ENCODE measurements around the gene ULK4.
"Not testable (repeated sequence)": the region's sequence is repeated elsewhere in the genome, so short reads cannot be mapped to it uniquely, and the experiment has no call there.

ULK4 gene

GRCh38 chr3:41956574-41956973 is 5.3 kb downstream of the ULK4 start:
- DNase-seq, result no peak

DNA sequence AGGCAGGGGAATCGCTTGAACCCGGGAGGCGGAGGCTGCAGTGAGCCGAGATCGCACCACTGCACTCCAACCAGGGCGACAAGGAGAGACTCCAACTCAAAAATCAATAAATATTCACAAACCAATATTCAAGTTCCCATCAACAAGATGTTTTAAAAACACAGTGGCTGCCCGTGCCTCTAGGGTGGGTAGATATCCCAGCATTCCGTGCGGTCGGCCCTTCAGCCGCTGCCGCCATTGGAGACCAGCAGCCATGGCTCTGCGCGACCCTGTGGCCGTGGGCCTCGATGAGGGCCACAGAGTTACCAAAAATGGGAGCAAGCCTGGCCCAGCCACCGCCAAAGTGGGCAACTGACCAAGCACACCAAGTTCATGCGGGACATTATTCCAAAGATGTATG is 6.7 kb downstream of the ULK4 start:
- no peak for DNase-seq

- DNase-seq, result no peak
These were observed 18.5 kb downstream of the ULK4 start for GRCh38 chr3:41943311-41943843.

DNA sequence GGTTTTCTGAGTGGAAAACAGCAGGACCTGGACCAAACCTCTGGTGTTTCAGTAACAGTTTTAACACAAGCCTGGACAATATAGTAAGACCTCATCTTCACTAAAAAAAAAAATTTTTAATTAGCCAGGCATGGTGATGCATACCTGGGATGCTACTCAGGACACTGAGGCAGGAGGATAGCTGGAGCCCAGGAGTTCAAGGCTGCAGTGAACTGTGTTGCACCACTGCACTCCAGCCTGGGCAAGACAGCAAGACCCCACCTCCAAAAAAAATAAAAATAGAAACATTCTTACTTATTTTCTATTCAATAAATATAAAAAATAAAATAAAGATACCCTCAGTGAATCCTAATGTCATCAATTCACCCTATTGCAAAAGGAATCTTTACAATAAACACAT is 21.5 kb downstream of the ULK4 start:
- DNase-seq, result no peak

- no peak for DNase-seq
These were observed 25.5 kb downstream of the ULK4 start for GRCh38 chr3:41936384-41936783.

GRCh38 chr3:41933154-41933676 is 28.7 kb downstream of the ULK4 start:
- no peak for DNase-seq

- DNase-seq, result no peak
These were observed 29.4 kb downstream of the ULK4 start for GRCh38 chr3:41932464-41932863.

DNA sequence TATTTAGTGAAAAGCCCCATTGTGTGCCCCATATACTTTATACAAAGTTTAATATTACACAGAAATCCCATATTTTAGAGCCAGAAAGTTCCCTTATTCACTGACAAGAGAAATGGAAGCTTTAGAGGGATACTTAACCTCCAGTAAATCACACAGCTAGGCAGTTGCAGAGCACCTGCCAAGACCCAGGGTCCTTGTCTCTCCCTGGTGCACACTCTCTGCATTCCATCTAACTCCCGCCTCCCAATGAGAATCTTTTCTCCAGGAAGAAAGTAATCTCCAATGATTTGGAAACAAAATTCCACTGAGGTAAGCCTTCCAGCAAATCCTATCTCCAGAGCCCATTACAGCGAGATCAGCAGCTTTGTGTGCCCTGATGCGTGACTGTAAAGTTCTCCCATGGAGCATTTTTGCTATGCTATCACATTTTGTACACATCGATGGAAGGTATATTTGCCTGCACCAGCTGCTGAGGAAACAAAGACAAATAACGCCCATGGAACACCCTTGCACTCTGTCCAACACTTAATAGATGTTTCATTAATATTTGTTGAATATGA is 41.4 kb downstream of the ULK4 start:
- DNase-seq, result no peak

- no peak for DNase-seq
These were observed 46.5 kb downstream of the ULK4 start for GRCh38 chr3:41915353-41915752.

DNA sequence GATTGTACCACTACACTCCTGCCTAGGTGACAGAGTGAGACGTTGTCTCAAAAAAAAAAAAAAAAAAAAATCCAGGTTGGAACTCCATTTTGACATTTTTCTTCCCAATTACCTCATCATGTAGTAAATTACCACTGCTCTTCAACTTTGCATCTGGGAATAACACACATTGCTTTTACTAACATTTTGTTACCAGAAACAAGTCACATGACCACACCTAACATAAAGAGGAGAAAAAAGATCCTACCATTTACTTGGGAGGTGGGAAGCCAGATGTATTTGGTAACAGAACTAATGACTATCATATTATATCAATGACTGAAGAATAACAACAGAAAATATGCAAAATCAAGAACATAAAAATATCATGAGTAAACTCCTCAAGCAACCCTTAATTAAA is 49.6 kb downstream of the ULK4 start:
- no peak for DNase-seq

GRCh38 chr3:41907330-41908073 is 54.4 kb downstream of the ULK4 start:
- no peak for DNase-seq

DNA sequence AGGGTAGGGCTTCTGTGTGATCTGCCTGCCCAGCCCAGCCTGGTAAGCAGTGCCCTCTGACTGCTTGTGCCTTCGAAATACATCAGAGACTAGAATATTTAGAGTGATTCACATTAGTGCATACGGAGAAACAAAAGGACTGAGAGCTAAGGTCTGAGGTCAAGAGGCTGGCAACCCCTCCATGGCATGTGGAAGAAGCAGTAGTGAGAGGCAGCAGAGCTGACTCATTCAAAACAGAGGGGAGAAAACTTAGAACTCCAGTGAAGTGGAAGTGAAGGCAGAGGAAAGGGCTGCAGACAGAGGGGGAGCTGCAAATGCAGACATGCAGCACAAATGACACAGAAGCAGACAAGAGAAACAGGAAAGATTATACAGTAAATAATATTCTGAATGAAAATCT is 61.6 kb downstream of the ULK4 start:
- DNase-seq, result no peak

DNA sequence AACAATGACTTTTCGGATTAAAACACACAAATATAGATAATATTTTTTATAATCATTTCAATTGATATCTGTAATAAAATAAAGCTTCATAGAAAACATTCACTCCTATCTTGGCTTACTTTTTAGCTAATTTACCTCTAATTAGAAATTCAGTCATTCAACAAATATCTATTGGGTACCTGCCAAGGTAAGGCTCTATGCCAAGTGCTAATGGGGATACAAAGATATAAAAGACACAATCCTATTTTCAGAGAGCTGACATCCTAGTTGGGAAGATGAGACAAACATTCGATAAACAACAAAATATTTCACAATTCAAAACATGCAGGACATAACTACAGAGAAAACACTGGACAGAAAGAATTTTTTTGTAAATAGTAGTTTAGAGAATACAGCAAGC is 63.3 kb downstream of the ULK4 start:
- no peak for DNase-seq

DNA sequence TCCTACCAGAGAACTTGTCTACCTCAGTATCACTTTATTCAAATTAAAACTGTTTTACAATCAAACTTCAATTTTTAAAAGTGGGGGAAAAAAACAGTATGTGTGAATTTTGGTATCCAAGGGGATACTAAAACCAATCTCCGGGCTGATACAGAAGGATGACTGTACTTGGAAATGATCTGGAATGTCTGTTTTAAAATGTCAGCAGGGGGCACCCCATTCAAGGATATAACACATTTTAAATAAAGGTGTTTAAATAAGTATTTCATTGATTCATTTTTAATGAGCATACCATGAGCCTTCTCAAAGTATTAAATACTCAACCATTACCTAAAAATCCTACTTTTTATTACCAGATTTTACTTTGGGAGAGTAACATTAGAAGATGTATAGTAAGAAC is 67.9 kb downstream of the ULK4 start:
- DNase-seq, result no peak

DNA sequence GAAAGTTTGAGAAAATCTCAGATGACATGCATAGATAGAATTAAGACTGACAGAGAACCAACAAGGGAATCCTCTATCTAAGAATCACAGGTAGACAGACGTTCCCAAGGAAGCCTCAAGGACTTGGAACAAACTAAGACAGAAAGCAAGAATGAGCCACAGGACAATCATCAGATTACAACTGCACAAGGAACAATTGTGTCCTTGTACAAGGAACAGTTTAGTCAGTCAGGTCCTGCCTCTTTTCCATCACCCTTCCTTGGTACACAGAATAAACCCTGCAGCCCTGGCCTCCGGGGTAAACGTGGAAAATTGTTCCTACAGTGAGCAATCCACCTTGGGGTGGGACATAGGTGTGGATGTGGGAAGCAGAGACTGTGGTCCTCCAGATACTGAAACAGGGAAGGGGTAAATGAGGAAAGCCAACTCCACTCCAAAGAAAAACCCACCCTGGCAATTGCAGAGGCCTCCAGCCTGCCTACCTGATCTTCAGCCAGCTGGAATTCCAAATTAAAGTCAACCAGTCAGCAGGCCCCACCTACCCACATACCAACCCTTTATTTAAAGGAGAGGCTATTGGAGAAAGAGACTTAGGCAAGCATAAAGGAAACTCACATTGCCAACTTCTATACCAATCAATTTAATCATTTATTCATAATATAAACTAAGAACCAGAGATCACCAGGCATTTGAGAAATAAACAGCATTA is 73.4 kb downstream of the ULK4 start:
- no peak for DNase-seq

GRCh38 chr3:41882956-41883355 is 78.9 kb downstream of the ULK4 start:
- DNase-seq, result no peak

- DNase-seq, result no peak
These were observed 80.6 kb downstream of the ULK4 start for GRCh38 chr3:41881233-41881821.

DNA sequence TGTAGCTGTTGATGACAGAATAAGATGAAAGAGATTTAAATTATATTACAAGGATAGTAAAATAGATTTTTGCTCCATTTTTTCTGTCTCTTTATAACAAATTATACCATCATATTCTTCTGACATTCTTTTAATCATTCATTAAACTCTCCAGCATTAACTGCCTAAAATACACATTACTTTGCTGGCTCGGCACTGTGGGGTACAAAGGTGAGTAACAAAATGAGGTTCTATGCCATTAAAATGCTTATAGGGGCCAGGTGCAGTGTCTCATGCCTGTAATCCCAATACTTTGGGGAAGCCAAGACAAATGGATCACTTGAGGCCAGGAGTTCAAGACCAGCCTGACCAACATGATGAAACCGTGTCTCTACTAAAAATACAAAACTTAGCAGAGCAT is 81.5 kb downstream of the ULK4 start:
- no peak for DNase-seq

GRCh38 chr3:41877741-41878140 is 84.2 kb downstream of the ULK4 start:
- not testable (repeated sequence) for DNase-seq

DNA sequence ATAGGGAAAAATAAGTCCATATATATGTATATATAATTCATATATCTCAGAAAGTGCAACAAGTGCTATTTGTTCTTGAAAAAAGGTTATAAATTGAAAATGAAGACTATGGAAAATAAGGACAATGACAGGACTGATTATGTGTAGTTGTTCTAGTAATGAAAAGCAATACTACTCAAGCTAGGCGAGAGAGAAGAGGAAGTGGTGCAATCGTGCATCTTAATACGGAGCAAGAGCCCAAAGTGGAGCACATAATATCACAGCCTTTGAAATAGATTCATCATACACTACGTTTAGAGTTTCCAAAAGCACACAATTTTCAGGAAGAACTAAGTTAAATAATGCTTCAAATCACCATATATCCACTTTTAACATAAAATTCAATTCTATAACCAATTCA is 87.9 kb downstream of the ULK4 start:
- DNase-seq, result no peak

- DNase-seq, result no peak
These were observed 89.7 kb downstream of the ULK4 start for GRCh38 chr3:41872157-41872556.

- no peak for DNase-seq
These were observed 94.4 kb downstream of the ULK4 start for GRCh38 chr3:41867533-41867932.

GRCh38 chr3:41866298-41866697 is 95.6 kb downstream of the ULK4 start:
- no peak for DNase-seq

GRCh38 chr3:41863024-41863423 is 98.9 kb downstream of the ULK4 start:
- DNase-seq, result no peak

Measured in SIG-M5 (cell line).